Esophagus muscularis mucosa (tissue), 4 donors: ENCODE results near the gene TUBAL3. TPM values are rescaled to one million over a fixed set of nuclear protein-coding genes. Genes with fewer than 3 reads are reported as not detected.

Experiments
- DNase-seq: peaks from one replicate; pipeline ENCODE4 v3.0.0-alpha.2; 2017; ENCODE audit errors: extremely low spot score
- H3K27ac ChIP-seq, 4 donors: fragments of 200-600 bp; sonication (generic); replicated peaks in 1 of 4; 1 replicate in 3 of 4; 2 replicates in 1 of 4; pipeline ENCODE4 v1.5.1; 2016 to 2019; ENCODE audit warnings: mild to moderate bottlenecking in 1 of 4
- H3K27me3 ChIP-seq, 4 donors: fragments of 200-600 bp; sonication (generic); one replicate each; pipeline versions ENCODE4 v1.5.1 to v1.6.0; 2016 to 2019
- H3K36me3 ChIP-seq, 4 donors: fragments of 200-600 bp; sonication (generic); one replicate each; pipeline ENCODE4 v1.5.1; 2016 to 2019
- H3K4me1 ChIP-seq, 4 donors: fragments of 200-600 bp; sonication (generic); one replicate each; pipeline ENCODE4 v1.5.1; 2016 to 2019
- H3K4me3 ChIP-seq, 4 donors: fragments of 200-600 bp; sonication (generic); 1 replicate in 2 of 4; 2 replicates in 2 of 4; pipeline ENCODE4 v1.5.1; 2016 to 2019; ENCODE audit warnings: mild to moderate bottlenecking in 4 of 4, moderate library complexity in 1 of 4
- H3K9me3 ChIP-seq, 4 donors: fragments of 200-600 bp; sonication (generic); 1 replicate in 3 of 4; 2 replicates in 1 of 4; pipeline ENCODE4 v1.5.1; 2016 to 2019
- CTCF ChIP-seq, 3 experiments: fragments of 200-600 bp in 2 of 3; fragments of 450-650 bp in 1 of 3; sonication (generic) in 2 of 3; IDR thresholded peaks; one replicate each; pipeline ENCODE4 v1.5.1; 2017 to 2019; ENCODE audit warnings: antibody characterized with exemption in 3 of 3, mild to moderate bottlenecking in 2 of 3, moderate library complexity in 1 of 3
- EP300 ChIP-seq: sonication (generic); formaldehyde crosslinking; IDR thresholded peaks from one replicate; pipeline ENCODE4 v1.6.1; 2017; ENCODE audit warnings: antibody characterized with exemption
- POLR2A ChIP-seq: fragments of 450-650 bp; IDR thresholded peaks from one replicate; pipeline ENCODE4 v1.6.1; 2017; ENCODE audit warnings: antibody characterized with exemption, moderate library complexity, mild to moderate bottlenecking, low read depth
- POLR2AphosphoS5 ChIP-seq, 2 donors: sonication (generic); formaldehyde crosslinking; IDR thresholded peaks; one replicate each; pipeline ENCODE4 v1.6.1; 2017; ENCODE audit warnings: antibody characterized with exemption in 2 of 2
- WGBS: methylation state at CpG from one replicate; pipeline ENCODE4 v1.1.5; 2018; 5-methylcytosine and 5-hydroxymethylcytosine counted together
- intact Hi-C: fragments of 100-400 bp; cut with DNase I; formaldehyde crosslinking; loops from one replicate; pipeline ENCODE4 v1.15.1; 2023
- total RNA-seq, 4 donors: library from RNA; depleted of rRNA; stranded (reverse); fragments of >200 nt; gene quantifications; one replicate each; pipeline versions ENCODE4 v1.1.0 to v1.2.1, GENCODE V29; 2016

Gene TUBAL3
- total RNA-seq, 4 donors from 2014 or later = 0.34 to 0.66 (median 0.52) TPM; not detected in 1

- H3K36me3 ChIP-seq = peaks cover 22 to 27% (median 23%) of the 10 kb centered on the region in 4 donors
- intact Hi-C loops = loop anchor here (2.0 kb wide), 1 partner anchor 110 kb away; no protein-coding TSS in a partner anchor
- DNase-seq = no peak
- 16% methylated on average over 2 of the region's 2 CpGs for WGBS
- peak overlapping the region; percentile 74 to 85 (median 78) for H3K27ac ChIP-seq
- H3K4me1 ChIP-seq = peaks cover 6 to 39% (median 34%) of the 10 kb centered on the region in 4 donors
- H3K9me3 ChIP-seq = no peaks in the 10 kb centered on the region
- no peaks in the 10 kb centered on the region for H3K27me3 ChIP-seq
- TF ChIP-seq EP300 (no peak), CTCF (IDR thresholded peaks at IDR 0.05) (no peak), POLR2A (no peak), POLR2AphosphoS5 (IDR thresholded peaks at IDR 0.05) (no peak)
- H3K4me3 ChIP-seq = peak overlapping the region; percentile 59 to 74 (median 66)
Measured at GRCh38 chr10:5449227-5449626, 44.6 kb upstream of the TUBAL3 start.

- TF ChIP-seq POLR2A (no peak), CTCF (IDR thresholded peaks at IDR 0.05) (no peak), EP300 (no peak), POLR2AphosphoS5 (IDR thresholded peaks at IDR 0.05) (no peak)
- intact Hi-C loops = loop anchor here (2.0 kb wide), 1 partner anchor 110 kb away; no protein-coding TSS in a partner anchor
- Histone ChIP-seq H3K4me3 (peak overlapping the region; percentile 59 to 74 (median 66)), H3K27me3 (no peaks in the 10 kb centered on the region), H3K36me3 (peaks cover 14 to 19% (median 15%) of the 10 kb centered on the region in 4 donors), H3K27ac (peak overlapping the region; percentile 74 to 85 (median 78)), H3K4me1 (peaks cover 6 to 44% (median 37%) of the 10 kb centered on the region in 4 donors), H3K9me3 (no peaks in the 10 kb centered on the region)
- 28% methylated on average over 4 of the region's 4 CpGs for WGBS
- no peak for DNase-seq
Measured at GRCh38 chr10:5448333-5449001, 43.8 kb upstream of the TUBAL3 start.

DNA sequence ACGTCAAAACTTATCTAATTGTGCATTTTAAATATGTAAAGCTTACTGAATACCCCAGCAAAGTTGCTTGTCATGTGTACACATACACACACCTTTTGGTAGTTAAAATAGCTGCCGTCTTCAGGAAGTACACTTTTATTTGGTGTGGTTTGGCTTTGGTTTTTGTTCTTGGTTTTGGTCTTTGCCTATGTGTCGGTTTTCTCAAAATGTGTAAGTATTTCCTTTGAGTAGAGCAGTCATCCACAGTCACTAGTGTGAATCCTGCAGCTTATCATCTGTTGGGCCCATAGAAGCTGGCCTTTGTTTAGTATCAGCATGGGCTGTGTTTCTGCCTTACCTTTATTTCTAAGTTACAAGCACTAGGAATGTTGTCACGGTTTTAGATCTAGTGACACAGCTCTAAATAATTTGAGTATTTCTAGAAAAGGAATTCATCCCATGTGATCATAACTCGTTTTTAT, 43.0 kb upstream of the TUBAL3 start:
- 17% methylated on average over 5 of the region's 5 CpGs for WGBS
- no peak for DNase-seq
- Histone ChIP-seq H3K4me3 (peak overlapping the region; percentile 59 to 74 (median 66)), H3K4me1 (peaks cover 6 to 48% (median 39%) of the 10 kb centered on the region in 4 donors), H3K9me3 (no peaks in the 10 kb centered on the region), H3K27me3 (no peaks in the 10 kb centered on the region), H3K27ac (peak overlapping the region; percentile 74 to 85 (median 78)), H3K36me3 (peaks cover 6 to 11% (median 7%) of the 10 kb centered on the region in 4 donors)
- no peak for TF ChIP-seq POLR2A
- TF ChIP-seq POLR2AphosphoS5 (IDR thresholded peaks at IDR 0.05) = peak in 1 of 2 donors; percentile 45
- no peak for TF ChIP-seq EP300
- TF ChIP-seq CTCF (IDR thresholded peaks at IDR 0.05) = no peak
- intact Hi-C loops = loop anchor here (2.0 kb wide), 2 partner anchors 111 to 175 kb away; no protein-coding TSS in a partner anchor

- Histone ChIP-seq H3K27me3 (no peaks in the 10 kb centered on the region), H3K36me3 (peaks cover under 1 to 5% (median 1%) of the 10 kb centered on the region in 4 donors), H3K27ac (peak overlapping the region; percentile 74 to 85 (median 78)), H3K4me3 (peak overlapping the region; percentile 59 to 74 (median 66)), H3K9me3 (no peaks in the 10 kb centered on the region), H3K4me1 (peaks cover 6 to 53% (median 42%) of the 10 kb centered on the region in 4 donors)
- WGBS = 24% methylated on average over 3 of the region's 3 CpGs
- TF ChIP-seq POLR2A (no peak), CTCF (IDR thresholded peaks at IDR 0.05) (no peak), EP300 (no peak), POLR2AphosphoS5 (IDR thresholded peaks at IDR 0.05) (no peak)
- DNase-seq = no peak
- intact Hi-C loops = loop anchor here (2.0 kb wide), 1 partner anchor 176 kb away; no protein-coding TSS in a partner anchor
Measured at GRCh38 chr10:5447056-5447455, 42.4 kb upstream of the TUBAL3 start.
